ENCODE measurements around the gene ERCC5.

DNA sequence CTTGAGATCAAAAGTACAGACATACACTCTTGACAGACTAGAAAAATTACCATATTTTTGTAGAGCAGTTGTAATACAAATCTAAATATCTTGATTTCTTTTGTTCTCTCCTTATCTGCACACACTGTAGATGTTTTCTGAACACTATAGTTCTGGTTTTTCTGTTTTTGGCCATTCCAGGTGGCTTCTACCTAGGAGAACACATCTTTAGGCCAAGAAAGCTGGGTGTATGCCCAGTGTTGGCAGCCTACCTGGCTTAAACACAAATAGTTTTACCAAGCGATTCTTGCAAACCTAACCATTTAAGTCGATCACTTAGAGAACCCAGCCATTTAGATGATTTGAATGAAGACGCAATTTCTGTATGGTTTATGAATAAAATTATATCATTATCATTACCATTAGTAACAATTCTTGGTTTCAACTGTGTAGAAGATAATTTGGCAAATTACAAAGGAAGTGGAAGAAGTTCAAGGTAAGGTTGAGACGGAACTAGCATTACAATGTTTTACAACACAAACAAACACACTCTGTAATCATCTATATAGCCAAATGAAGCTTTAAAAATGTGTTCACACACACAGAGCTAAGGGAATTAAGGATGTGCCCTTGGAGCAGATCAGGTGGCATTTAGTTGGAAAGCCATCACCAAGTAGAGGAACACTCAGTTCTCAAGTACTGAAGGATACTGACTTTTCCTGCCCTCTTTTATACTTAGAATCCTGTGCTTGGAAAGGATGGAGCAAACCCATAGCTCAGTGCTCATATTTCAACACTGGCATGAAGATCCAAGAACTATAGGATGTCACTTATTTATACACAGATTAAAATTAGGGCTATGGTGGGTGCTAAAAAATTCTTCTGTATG lies 36.2 kb downstream of the ERCC5 start:
- TF ChIP-seq, protein P1, sequence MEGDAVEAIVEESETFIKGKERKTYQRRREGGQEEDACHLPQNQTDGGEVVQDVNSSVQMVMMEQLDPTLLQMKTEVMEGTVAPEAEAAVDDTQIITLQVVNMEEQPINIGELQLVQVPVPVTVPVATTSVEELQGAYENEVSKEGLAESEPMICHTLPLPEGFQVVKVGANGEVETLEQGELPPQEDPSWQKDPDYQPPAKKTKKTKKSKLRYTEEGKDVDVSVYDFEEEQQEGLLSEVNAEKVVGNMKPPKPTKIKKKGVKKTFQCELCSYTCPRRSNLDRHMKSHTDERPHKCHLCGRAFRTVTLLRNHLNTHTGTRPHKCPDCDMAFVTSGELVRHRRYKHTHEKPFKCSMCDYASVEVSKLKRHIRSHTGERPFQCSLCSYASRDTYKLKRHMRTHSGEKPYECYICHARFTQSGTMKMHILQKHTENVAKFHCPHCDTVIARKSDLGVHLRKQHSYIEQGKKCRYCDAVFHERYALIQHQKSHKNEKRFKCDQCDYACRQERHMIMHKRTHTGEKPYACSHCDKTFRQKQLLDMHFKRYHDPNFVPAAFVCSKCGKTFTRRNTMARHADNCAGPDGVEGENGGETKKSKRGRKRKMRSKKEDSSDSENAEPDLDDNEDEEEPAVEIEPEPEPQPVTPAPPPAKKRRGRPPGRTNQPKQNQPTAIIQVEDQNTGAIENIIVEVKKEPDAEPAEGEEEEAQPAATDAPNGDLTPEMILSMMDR (IDR thresholded peaks at IDR 0.05; ENCODE audit: extremely low read depth in 1 of 2, insufficient read depth in 1 of 2, low read depth in 1 of 2, low read length in 2 of 2): no peak
- no peak for TF ChIP-seq GATA2 (IDR thresholded peaks at IDR 0.05; ENCODE audit: insufficient read depth, insufficient read length, low read depth, low read length)
- TF ChIP-seq POLR2AphosphoS5 (IDR thresholded peaks at IDR 0.05; ENCODE audit: insufficient read depth, low read depth, low read length): no peak
